Renal cortex interstitium (tissue), 11 donors: Measurements from ENCODE around the gene B4GALNT1. TPM values are rescaled to one million over a fixed set of nuclear protein-coding genes. Genes with fewer than 3 reads are reported as not detected.
"Not testable (repeated sequence)": the region's sequence is repeated elsewhere in the genome, so short reads cannot be mapped to it uniquely, and the experiment has no call there.

Experiments
- DNase-seq, 11 donors: peaks; one replicate each; pipeline ENCODE4 v3.0.0-alpha.2; 2013; ENCODE audit warnings: low read depth in 9 of 11, low spot score in 4 of 11; ENCODE audit errors: extremely low read depth in 1 of 11
- polyA plus RNA-seq, 3 donors: library from polyadenylated mRNA; unstranded; fragments of 120-200 nt; gene quantifications; one replicate each; pipeline ENCODE4 v1.2.1, GENCODE V29; 2013; ENCODE audit not compliant: insufficient read length in 3 of 3

B4GALNT1 gene
- polyA plus RNA-seq, 3 donors: 0.84 to 1.3 (median 0.97) TPM

GRCh38 chr12:57624441-57625220 is 8.4 kb downstream of the B4GALNT1 start:
- no peak for DNase-seq

DNA sequence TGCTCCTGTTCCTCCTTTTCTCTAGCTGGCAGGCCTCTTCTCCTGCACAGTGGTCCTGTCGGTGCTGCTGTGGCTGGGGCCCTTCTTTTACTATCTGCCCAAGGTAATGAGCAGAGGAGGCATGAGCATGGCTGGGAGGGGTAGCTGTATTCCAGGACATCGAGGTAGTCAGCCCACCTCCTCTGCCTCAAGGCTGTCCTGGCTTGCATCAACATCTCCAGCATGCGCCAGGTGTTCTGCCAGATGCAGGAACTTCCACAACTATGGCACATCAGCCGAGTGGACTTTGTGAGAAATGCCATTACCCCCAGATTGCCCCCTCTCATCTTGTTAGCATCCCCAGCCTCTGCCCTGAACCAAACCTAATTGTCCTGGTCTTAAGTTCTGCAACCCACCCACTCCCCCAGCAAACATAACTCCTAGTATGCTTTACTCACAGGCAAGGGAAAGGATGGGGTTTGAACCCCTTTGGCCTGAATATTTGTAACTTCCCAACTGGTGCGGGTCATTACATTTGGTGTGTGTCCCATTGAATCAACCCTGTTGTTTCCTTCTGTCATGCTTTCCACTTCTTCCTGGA is 9.1 kb downstream of the B4GALNT1 start:
- DNase-seq: no peak

DNA sequence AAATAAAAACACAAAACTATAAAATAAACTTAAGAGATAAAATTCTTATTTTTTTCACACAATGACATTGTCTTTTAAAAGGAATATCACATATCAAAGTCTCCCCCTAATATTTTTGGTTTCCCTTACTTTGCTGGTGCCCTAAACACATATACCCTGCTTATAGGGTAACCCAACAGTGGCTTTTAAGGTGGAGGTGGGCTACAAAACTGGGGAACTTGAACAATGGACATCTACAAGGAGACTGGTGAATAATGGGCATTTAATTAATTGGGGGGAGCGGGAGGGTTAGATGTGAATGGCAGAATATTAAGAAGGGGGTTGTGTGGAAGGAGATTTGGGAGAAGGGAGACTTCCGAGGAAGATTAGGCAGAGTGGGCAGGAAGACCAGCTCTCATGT is 9.6 kb downstream of the B4GALNT1 start:
- no peak for DNase-seq

- no peak for DNase-seq
These were observed 10.4 kb downstream of the B4GALNT1 start for GRCh38 chr12:57622293-57623245.

GRCh38 chr12:57621497-57622292 is 11.3 kb downstream of the B4GALNT1 start:
- no peak for DNase-seq

DNA sequence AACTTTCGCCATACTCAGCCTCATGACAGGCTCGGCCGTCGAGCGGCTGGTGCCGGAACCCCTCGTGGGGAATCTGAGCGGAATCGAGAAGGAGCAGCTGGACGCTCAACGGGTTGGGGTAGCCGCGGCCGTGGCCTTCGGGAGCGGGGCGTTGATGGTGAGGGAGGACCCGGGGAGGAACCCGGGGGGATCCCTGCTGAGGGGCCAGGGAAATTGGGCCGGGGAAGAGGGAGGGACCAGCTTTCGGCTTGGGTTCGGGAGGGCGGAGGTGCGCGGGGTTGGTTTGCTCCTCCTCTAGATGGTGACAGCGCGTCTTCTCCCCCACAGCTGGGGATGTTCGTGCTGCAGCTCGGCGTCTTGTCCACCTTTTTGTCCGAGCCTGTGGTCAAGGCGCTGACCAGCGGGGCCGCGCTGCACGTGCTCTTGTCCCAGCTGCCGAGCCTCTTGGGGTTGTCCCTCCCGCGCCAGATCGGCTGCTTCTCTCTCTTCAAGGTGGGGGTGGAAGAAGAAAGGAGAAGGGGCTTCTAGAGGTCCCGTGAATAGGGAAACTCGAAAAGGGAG is 12.0 kb downstream of the B4GALNT1 start:
- no peak for DNase-seq

DNA sequence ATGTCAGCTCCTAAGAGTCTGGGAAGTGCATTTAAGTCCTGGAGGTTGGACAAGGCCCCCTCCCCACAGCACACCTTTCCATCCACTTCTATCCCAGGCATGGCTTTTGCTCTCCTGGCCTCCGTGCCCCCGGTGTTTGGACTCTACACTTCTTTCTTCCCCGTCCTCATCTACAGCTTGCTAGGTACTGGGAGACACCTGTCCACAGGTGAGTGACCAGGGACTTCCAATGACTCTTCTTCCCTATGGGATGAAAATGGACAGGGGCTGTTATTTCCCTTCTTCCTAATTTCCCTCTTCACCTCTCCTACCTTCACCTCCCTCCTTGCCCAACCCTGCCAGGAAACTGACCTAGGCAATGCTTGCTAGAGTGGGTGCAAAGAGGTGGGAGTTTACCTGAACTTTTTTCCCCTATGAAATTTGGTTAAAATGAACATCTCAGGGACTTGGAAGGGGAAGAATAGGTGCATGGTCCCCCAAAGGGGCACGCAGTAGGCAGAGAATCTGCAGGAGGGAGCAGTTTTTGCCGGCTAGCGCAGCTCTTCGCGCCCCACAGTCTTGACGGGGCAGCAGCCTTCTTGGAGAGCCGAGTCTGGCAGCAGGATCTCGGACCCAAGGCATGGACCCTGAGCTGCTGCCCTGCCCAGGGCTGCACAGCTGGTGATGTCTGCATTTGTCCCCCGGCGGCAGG is 12.6 kb downstream of the B4GALNT1 start:
- DNase-seq: no peak

GRCh38 chr12:57619434-57620244 is 13.4 kb downstream of the B4GALNT1 start:
- DNase-seq: no peak

GRCh38 chr12:57618966-57619433 is 14.0 kb downstream of the B4GALNT1 start:
- DNase-seq: no peak

DNA sequence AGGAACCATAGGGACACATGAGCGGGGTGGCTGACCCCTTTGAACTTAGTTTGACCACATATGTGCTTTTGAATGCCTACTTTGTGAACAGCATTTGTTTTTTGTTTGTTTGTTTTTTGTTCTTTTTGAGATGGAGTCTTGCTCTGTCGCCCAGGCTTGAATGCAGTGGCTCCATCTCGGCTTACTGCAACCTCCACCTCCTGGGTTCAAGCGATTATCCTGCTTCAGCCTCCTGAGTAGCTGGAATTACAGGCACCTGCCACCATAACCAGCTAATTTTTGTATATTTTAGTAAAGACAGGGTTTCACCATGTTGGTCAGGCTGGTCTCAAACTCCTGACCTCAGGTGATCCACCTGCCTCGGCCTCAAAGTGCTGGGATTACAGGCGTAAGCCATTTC is 14.6 kb downstream of the B4GALNT1 start:
- not testable (repeated sequence) for DNase-seq

- no peak for DNase-seq
These were observed 15.1 kb downstream of the B4GALNT1 start for GRCh38 chr12:57617942-57618341.

DNA sequence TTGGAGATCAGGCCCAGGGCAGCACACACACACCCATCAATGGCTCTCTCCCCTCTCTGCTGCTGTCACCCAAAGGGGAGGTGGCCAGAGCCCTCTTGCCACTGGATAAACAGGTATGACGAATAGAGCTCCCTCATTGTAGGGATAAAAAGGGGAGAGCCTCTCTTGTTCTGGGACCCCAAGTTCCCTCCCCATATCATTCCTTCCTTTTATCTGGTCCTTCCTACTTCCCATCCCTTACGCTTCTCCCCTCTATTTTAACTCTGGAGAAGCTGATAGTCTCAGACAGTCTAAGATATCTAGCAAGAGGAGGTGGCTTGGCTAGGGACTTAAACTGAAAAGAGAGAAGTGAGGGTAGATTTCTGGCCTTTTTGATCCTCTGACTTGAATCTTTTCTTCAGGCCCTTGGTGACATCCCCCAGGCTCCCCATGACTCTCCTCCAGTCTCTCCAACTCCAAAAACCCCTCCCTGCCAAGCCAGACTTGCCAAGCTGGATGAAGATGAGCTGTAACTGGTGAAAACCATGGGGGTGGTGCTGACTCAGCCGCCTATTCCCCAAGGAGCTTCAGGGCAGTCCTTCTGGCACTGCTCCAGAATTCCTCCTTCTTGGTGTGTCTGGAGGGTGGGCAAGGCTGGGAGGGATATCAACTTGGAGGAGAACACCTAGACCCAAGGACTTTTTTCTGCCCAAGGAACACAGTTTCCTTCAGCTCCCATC is 16.5 kb downstream of the B4GALNT1 start:
- no peak for DNase-seq

DNA sequence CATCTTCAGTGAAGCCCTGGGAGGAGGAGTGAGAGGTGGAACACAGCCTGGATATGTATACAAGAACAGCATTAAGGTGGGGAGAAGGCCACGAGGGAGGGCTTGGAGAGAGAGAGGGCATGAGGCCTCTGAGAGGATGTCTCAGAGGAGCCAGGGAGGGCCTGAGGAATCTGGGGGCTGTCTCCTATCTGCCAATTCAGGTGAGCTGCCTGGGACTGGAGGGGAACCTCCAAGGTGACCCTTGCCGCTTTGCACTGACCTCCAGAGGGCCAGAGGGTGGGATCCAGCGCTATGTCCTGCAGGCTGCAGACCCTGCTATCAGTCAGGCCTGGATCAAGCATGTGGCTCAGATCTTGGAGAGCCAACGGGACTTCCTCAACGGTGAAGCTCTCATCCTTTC is 17.4 kb downstream of the B4GALNT1 start:
- DNase-seq: no peak

DNA sequence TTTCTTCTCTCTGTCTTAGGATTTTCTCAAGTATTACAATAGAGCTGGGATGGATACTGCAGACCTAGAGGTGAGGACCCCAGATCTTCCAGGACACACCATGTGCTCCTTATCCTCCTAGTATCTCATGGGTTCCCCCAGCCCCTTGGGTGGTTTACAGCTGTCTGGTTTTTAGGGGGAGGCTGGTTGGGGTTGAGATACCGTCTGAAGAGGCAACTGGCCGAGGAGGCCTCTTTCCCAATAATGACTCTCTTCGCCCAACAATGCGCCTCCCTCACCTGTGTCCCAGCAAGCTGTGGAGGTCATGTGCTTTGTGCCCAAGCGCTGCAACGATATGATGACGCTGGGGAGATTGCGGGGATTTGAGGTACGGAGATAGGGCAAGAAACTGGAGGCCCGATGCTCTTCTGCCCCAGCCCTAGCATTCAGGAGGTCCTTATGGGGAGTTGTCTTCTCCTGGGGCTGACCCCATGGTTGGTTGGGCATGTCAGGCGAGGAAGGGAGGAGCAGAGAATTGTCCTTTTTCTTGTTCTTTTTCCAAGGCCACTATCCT is 18.0 kb downstream of the B4GALNT1 start:
- DNase-seq: no peak

DNA sequence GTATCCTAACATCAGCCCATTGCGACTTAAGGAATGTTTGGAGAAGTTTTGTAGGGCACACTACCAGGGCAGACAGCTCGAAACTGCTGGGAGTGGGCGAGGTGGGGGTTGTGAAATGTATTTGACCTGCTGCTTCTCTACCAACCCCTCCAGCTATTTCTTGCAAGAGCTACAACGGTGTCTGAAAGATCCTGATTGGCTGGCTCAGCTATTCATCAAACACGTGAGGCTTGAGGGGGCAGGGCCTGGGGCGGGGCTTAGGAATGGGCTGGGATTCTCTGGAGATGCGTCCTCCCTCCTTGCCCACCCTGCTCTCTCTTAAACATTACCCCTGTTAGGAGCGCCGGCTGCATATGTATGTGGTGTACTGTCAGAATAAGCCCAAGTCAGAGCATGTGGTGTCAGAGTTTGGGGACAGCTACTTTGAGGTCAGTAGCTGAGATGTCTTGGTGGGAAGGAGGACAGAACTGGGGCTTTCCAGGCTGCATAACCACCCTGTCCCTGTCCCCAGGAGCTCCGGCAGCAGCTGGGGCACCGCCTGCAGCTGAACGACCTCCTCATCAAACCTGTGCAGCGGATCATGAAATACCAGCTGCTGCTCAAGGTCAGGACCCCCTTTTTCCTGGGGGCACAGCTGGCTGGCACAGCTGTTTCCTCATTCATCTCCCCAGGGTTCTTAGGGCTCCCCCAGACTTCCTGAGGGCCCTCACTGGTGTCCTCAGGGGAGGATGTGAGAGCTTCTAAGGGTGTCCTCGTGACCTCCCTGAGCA is 18.6 kb downstream of the B4GALNT1 start:
- no peak for DNase-seq
